GM18502 (cell line): ENCODE measurements around the gene MRPS18A.

Experiments
- ATAC-seq: cut with Tn5 transposase; IDR thresholded peaks from one replicate; pipeline ENCODE4 v1.9.1; 2021; ENCODE audit warnings: mild to moderate bottlenecking; ENCODE audit not compliant: unreplicated experiment, poor library complexity

MRPS18A gene

DNA sequence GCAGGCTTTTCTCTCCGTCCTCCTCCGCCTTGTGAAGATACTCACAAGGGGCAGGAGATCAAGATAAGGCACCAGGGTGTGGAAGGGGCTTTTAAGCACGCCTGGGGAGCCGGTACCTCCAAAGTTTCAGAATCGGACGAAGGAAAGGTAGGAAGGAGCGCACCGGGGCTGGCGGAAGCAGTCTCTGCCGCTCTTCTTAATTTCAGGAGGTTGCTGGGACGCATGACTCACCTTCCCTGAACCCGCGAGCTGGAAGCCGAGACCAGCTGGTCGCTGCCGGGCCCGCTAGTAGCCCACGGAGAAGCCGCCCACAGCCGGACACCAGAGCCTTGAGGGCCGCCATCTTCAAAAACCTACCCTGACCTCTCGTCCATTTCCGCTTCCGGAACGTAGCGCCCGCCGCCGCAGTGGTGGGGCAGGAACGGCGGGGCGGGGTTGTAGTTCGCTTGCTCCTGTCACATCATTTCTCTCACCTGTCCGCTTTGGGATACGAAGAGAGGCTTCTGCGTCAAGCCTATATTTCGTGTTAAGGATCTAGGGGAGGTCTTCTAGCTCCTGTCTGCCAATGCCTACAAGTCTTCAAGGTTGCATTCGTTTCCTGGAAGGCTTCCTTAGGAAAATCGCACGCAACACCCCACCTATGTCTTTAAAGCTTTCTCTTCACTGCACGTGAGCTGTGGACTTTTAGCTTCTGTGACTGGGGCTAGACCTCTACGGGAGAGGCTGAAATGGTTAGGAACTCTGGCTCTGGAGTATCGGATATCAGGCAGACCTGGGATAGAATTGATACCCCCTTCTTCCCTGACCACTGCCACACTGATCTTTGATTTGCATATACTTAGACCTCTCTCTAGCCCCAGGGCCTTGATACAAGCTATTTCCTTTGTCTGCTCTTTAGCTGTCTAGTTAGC is at the start of gene MRPS18A:
TSS of gene MRPS18A (minus strand) at position 355 of the 911 bp plus-strand sequence. CDS start at position 343, 12 bp downstream.
- peak; percentile 96 for ATAC-seq

DNA sequence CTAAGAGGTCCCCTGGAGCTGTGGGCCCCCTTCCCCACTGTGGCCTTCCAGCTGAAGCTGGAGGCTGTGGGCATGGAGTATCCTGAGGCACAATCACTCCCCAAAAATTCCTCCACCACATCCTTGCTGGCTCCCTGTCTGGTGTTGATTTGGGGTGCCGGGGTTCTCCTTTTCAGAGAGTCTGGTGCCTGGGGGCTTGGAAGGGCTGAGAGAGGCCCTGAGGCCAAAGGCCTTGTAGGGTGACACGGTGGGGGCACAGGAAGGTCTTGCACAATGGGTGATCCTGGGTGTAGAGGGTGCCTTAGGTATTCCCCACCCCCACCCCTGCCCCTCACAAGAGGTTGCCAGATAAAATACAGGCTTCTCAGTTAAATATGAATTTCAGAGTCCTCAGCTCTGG is 49.3 kb upstream of the MRPS18A start:
- no peak for ATAC-seq

- ATAC-seq = no peak
Observed at GRCh38 chr6:43736211-43736786, 48.7 kb upstream of the MRPS18A start.

DNA sequence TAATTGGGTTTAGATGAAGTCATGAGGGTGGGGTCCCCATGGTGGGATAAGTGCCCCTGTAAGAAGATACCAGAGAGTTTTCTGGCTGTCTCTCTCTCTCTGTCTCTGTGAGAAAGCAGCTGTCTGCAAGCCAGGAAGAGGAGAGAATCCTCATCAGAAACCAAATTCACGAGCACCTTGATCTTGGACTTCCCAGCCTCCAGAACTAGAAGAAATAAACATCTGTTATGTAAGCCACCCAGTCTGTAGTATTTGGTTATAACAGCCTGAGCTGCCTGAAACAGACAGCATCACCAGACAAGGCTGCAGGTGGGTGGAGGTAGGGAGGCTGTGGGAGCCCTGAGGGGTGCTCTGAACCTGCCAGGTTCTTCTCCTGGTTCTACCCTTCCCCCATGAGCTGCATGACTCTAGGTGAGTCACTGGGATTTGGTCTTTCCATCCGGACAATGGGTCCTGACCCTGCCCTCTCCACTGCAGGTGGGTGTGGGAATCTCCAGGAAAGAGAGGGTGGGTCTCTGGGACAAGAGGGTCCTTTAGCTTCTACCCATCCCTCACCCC is 48.1 kb upstream of the MRPS18A start:
- no peak for ATAC-seq

- ATAC-seq = no peak
Observed at GRCh38 chr6:43734294-43734665, 46.7 kb upstream of the MRPS18A start.

DNA sequence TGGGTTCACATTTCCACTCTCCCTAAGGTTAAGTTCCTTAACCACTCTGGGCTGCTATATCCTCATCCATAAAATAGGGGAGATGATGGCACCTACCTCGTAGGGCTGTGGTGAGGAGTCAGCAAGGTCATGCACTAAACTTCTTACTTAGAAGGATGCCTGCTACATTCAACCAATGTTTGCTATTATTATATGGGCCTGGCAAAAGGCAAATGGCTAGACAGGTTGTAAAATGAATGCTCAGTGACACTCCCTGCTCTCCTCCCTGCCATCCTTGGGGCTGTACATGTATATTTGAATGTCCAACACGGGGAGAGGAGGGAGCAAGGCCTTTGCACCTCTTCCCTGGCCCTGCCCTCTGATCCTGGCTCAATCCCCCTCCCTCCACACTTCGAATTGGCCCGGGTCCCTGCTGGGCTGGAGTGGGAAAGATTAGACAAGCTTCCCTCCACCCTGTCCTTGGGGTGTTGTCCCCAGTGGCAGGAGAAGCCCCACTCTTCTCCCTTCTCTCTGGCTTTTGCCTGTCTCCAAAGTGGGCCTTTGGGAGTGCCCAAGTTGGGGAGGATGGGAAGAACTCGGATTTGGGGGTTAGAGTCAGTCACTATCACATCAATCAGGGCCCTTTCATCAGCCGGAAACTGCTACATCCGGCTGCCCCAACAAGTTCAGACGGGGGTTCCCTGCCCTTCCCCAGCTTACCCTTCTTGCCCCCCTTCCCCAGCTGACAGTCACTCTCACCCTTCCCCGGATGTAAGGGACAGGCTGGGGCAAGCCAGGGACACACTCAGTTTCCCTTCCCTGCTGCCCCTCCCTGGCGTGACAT is 46.1 kb upstream of the MRPS18A start:
- no peak for ATAC-seq

DNA sequence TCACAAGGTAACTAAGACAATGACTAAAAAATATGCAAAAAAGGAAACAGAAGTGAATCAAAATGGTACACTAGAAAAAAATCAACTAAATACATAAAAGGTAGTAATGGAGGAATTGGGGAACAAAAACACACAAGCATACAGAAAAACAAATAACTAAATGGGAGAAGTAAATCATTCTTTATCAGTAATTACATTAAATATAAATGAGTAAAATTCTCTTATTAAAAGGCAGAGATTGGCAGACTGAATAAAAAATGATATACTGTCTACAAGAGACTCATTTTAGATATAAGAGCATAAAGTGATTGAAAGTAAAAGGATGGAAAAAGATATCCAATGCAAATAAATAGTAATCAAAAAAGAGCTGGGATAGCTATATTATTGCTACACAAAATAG is 43.0 kb upstream of the MRPS18A start:
- ATAC-seq = no peak

DNA sequence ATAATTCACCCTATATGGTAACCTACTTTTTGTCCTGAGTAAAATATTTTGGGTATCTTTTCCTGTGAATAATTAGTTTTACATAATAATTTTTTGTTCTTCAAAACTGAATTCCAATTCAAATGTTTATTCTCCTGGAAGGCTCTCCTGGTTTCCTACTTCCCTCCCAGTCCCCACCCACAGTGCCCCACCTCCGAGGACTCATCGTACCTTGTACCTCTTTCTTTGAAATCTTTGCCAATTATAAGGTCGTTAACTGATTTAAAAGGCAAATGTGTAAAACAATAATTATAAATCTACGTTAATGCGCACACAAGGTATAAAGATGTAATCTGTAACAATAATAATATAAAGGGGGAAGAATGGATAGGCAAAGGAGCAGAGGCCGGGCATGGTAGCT is 41.9 kb upstream of the MRPS18A start:
- no peak for ATAC-seq

DNA sequence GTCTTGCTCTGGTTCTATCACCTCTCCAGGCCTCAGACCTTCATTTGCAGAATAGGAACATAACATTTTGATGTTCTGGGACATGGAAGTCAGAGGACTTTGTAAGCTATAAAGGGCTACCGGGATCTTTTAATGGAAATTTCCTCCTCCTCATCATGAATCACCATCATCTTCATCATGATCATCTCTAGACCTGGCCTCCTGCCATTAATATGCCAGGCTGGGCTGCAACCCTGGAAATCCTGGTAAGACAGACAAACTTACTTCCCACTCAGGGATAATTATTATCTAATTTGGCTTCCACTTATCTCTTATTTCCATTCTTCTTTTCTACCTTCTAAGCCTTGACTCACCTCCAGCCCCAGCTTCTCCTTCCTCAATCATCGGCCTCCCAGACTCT is 41.0 kb upstream of the MRPS18A start:
- ATAC-seq = no peak

- no peak for ATAC-seq
Observed at GRCh38 chr6:43727634-43728033, 40.0 kb upstream of the MRPS18A start.

GRCh38 chr6:43725643-43726580 is 38.3 kb upstream of the MRPS18A start:
- ATAC-seq = no peak

DNA sequence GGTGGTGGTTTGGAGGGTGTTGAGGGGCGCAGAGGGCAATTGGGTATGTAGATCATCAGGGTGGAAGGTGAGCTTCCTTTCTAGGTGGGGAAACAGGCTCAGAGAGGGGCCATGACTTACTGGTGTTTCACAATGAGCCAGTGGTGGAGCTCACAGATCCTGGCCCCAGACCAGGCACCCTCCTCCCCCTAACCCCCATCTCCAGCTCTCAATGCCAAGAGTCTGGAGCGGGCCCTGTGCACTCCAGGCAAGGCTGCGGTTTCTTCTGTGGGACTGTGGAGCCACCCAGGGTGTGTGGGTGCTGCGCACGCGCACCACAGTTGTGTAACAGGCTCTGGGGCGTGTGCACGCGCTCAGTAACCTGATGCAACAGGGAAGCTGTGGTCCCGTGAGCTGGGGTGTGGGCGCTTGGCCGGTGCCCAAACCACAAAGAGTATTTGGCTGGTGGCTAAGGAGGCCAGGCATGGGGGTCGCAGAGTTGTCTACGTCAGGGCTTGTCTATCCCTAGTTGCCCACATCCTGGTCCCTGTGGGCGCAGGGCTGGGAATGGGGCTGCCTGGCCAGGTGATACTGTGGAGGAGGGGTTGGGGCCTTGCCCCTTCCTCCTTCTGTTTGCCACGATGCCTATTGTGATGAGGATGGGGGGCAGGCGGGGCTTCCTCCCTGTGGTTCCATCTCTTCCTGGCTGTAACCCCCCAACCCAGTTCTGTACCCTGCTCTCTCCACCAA is 37.5 kb upstream of the MRPS18A start:
- ATAC-seq = peak; percentile 76

- ATAC-seq = no peak
Observed at GRCh38 chr6:43724354-43724753, 36.8 kb upstream of the MRPS18A start.

DNA sequence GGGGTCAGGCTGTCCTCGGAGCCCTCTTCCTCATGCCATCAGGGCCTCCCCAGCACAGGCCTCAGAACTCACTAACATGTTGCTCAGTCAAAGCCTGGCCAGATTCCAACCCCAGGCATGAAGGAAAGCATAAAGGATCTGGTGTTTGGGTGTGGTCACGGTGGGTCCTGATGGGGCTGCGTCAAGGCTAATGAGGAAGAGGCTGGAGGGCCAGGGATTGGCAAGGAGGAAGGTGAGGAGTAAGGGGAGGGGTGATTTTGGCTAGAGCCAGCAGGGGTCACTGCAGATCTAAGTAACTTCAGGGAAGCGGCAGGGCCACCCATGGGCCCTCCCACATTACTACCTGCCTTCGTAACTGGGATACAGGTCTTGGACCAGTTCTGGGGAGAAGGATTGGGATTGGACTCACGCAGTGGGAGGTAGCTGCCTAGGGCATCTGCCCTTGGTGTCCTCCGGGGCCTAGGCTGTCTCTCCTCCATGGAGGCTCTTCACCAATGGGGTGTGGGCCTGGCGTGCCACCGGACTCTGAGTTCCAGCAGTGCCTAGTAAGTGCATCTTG is 36.2 kb upstream of the MRPS18A start:
- peak; percentile 68 for ATAC-seq

- no peak for ATAC-seq
Observed at GRCh38 chr6:43722920-43723545, 35.4 kb upstream of the MRPS18A start.

GRCh38 chr6:43720999-43721398 is 33.4 kb upstream of the MRPS18A start:
- ATAC-seq = no peak

- no peak for ATAC-seq
Observed at GRCh38 chr6:43719511-43719910, 31.9 kb upstream of the MRPS18A start.

- ATAC-seq = no peak
Observed at GRCh38 chr6:43718387-43719105, 31.0 kb upstream of the MRPS18A start.
